Chondrocyte (in vitro differentiated cells): ENCODE measurements around the gene NR1D2. TPM values are rescaled to one million over a fixed set of nuclear protein-coding genes. Genes with fewer than 3 reads are reported as not detected.

Experiments used
- DNase-seq: peaks from one replicate; pipeline ENCODE4 v3.0.0; 2021; ENCODE audit warnings: mixed read lengths, low spot score
- H3K27ac Mint-ChIP-seq: one replicate; pipeline ENCODE4 v1.8.0; 2021; ENCODE audit warnings: mild to moderate bottlenecking, moderate library complexity, mixed read lengths; ENCODE audit not compliant: unreplicated experiment
- H3K27me3 Mint-ChIP-seq: 2 replicates; pipeline ENCODE4 v1.8.0; 2021; ENCODE audit warnings: low read depth, mixed read lengths
- H3K36me3 Mint-ChIP-seq: 2 replicates; pipeline ENCODE4 v1.8.0; 2021; ENCODE audit warnings: low read depth, mixed read lengths
- H3K4me1 Mint-ChIP-seq: 2 replicates; pipeline ENCODE4 v1.8.0; 2021; ENCODE audit warnings: low read depth, mild to moderate bottlenecking, mixed read lengths
- H3K4me3 Mint-ChIP-seq: one replicate; pipeline ENCODE4 v1.8.0; 2021; ENCODE audit warnings: mild to moderate bottlenecking, moderate library complexity, mixed read lengths; ENCODE audit not compliant: unreplicated experiment
- H3K9me3 Mint-ChIP-seq: 2 replicates; pipeline ENCODE4 v1.8.0; 2021; ENCODE audit warnings: low read depth, mixed read lengths
- total RNA-seq: library from RNA; stranded (reverse); gene quantifications from 3 replicates; pipeline ENCODE4 v1.2.1, GENCODE V29; 2021
- TF ChIP-seq, protein P1 (sequence below): fragments of 200-600 bp; sonication (generic); IDR thresholded peaks from 2 replicates; pipeline ENCODE4 v1.5.0; 2021; ENCODE audit warnings: antibody characterized with exemption, mild to moderate bottlenecking, moderate library complexity

Gene NR1D2
- total RNA-seq, 1 donor from 2014 or later: 19.6 TPM

DNA sequence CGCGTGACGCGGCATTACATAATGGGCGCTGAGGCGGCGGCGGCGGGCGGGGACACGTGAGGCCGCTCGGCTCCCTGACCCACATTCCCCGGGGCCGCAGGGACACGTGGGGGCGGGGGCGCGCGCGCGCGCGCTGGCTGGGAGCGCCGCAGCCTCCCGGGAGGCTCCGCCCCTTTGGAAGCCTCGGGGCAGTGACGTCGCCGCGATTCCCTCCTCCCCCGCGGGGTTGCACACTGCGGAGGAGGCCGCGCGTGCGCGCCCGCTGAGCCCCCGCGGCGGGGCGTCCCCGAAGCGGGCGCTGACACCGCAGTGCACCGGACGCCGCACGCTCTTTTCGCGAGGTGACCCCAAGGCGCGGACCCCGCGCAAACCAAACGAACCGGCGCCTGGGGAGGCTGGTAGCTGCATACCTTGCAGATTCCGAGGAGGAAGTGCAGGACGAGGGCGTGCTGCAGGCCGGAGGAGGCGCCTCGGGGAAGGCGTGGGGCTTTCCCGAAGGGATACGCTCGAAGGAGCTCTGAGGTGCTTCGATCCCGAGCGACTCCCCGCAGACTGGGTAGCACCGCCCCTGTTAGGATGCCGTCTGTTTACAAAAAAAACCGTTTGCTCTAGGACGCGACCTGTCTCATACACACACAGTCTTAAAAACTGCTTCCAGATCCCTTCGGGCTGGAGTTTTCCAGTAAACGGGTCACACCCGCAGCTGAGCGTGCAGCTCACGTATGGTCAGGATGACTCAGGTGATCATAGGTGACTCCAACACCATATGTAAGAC is 1.0 kb downstream of the NR1D2 start:
- Mint-ChIP-seq H3K4me1 (peaks cover 47% of the 10 kb centered on the region), H3K27me3 (no peaks in the 10 kb centered on the region), H3K36me3 (no peaks in the 10 kb centered on the region), H3K9me3 (no peaks in the 10 kb centered on the region), H3K4me3 (peak overlapping the region; percentile 78), H3K27ac (peak overlapping the region; percentile 96)
- DNase-seq: peak; percentile 99
- TF ChIP-seq, protein P1, sequence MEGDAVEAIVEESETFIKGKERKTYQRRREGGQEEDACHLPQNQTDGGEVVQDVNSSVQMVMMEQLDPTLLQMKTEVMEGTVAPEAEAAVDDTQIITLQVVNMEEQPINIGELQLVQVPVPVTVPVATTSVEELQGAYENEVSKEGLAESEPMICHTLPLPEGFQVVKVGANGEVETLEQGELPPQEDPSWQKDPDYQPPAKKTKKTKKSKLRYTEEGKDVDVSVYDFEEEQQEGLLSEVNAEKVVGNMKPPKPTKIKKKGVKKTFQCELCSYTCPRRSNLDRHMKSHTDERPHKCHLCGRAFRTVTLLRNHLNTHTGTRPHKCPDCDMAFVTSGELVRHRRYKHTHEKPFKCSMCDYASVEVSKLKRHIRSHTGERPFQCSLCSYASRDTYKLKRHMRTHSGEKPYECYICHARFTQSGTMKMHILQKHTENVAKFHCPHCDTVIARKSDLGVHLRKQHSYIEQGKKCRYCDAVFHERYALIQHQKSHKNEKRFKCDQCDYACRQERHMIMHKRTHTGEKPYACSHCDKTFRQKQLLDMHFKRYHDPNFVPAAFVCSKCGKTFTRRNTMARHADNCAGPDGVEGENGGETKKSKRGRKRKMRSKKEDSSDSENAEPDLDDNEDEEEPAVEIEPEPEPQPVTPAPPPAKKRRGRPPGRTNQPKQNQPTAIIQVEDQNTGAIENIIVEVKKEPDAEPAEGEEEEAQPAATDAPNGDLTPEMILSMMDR: peak; percentile 22

- no peaks in the 10 kb centered on the region for H3K9me3 Mint-ChIP-seq
- TF ChIP-seq, protein P1: no peak
Observed at GRCh38 chr3:23948761-23949160, 3.7 kb downstream of the NR1D2 start.

GRCh38 chr3:23949784-23950183 is 4.7 kb downstream of the NR1D2 start:
- DNase-seq: no peak
- TF ChIP-seq, protein P1: no peak
- Mint-ChIP-seq H3K27me3 (no peaks in the 10 kb centered on the region), H3K4me1 (peaks cover 62% of the 10 kb centered on the region), H3K4me3 (no peak overlapping the region), H3K36me3 (no peaks in the 10 kb centered on the region), H3K27ac (peak overlapping the region; percentile 71), H3K9me3 (no peaks in the 10 kb centered on the region)

More at GRCh38 chr3:23948761-23949160, 3.7 kb downstream of the NR1D2 start:
- H3K27me3 Mint-ChIP-seq: no peaks in the 10 kb centered on the region
- H3K4me1 Mint-ChIP-seq: peaks cover 70% of the 10 kb centered on the region
- no peaks in the 10 kb centered on the region for H3K36me3 Mint-ChIP-seq
- no peak overlapping the region for H3K4me3 Mint-ChIP-seq
- no peak for DNase-seq
- H3K27ac Mint-ChIP-seq: no peak overlapping the region

DNA sequence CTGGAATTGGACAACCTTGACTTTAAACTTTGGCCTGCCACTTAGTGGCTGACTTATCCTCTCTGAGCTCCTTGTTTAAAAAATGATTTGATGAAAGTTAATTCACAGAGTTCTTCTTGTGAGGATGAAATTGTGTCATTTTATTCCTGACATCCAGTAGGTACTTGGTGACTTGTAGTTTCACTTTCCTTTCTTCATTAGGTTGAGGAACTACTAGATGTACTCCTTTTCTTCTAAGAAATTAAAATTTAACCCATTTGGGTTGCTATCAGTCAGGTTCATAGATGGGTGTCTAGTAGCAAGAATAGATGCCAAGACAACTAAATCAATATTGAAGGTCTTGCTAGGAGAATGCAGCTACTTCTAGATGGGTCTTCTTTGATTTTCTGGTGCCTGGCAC is 5.2 kb downstream of the NR1D2 start:
- H3K9me3 Mint-ChIP-seq: no peaks in the 10 kb centered on the region
- no peak for DNase-seq
- no peaks in the 10 kb centered on the region for H3K36me3 Mint-ChIP-seq
- H3K4me3 Mint-ChIP-seq: no peak overlapping the region
- TF ChIP-seq, protein P1: no peak
- H3K4me1 Mint-ChIP-seq: peaks cover 62% of the 10 kb centered on the region
- peak overlapping the region; percentile 71 for H3K27ac Mint-ChIP-seq
- H3K27me3 Mint-ChIP-seq: no peaks in the 10 kb centered on the region

DNA sequence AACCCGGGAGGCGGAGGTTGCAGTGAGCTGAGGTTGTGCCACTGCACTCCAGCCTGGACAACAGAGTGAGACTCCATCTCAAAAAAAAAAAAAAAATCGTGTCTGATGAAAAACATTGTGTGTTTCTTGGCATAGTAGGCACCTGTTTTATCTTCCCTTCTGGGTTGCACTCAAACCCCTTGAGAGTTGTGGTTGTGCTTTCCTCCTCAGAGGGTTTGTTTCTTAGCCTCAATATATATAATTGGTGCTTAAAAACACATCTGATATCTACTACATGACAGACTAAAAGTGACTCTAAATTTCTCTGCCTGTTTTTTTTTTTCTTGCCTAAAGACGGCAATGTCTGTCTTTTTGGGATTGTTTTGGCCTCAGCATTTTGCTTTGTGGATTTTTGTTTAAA is 7.6 kb downstream of the NR1D2 start:
- TF ChIP-seq, protein P1: no peak
- no peak overlapping the region for H3K4me3 Mint-ChIP-seq
- H3K4me1 Mint-ChIP-seq: peaks cover 48% of the 10 kb centered on the region
- DNase-seq: no peak
- H3K36me3 Mint-ChIP-seq: peaks cover 3% of the 10 kb centered on the region
- H3K27me3 Mint-ChIP-seq: no peaks in the 10 kb centered on the region
- H3K9me3 Mint-ChIP-seq: no peaks in the 10 kb centered on the region
- no peak overlapping the region for H3K27ac Mint-ChIP-seq
